DND-41 (cell line): ENCODE measurements around the gene VAMP2.

ENCODE experiments used
- ATAC-seq: fragments of 200-7000 bp; cut with Tn5 transposase; 3 replicates; pipeline ENCODE4 v1.9.1; 2021; ENCODE audit warnings: low read depth; ENCODE audit not compliant: insufficient read depth
- DNase-seq: peaks from one replicate; pipeline ENCODE4 v3.0.0-alpha.2; 2020
- H2AFZ ChIP-seq: 2 replicates; pipeline ENCODE4 v1.6.0; 2012; ENCODE audit warnings: low read depth, low read length
- H3K27ac ChIP-seq: 2 replicates; pipeline ENCODE4 v1.5.1; 2012; ENCODE audit warnings: low read length, inconsistent platforms
- H3K27me3 ChIP-seq: fragments of 200-600 bp; sonication (generic); 2 replicates; pipeline ENCODE4 v1.6.0; 2012; ENCODE audit warnings: low read length, mild to moderate bottlenecking, inconsistent platforms; ENCODE audit not compliant: insufficient read depth, poor library complexity
- H3K36me3 ChIP-seq: 2 replicates; pipeline ENCODE4 v1.5.1; 2012; ENCODE audit warnings: low read length, inconsistent platforms; ENCODE audit not compliant: insufficient read depth
- H3K4me1 ChIP-seq: 2 replicates; pipeline ENCODE4 v1.5.1; 2012; ENCODE audit warnings: mild to moderate bottlenecking, low read length; ENCODE audit not compliant: insufficient read depth
- H3K4me2 ChIP-seq: 2 replicates; pipeline ENCODE4 v1.6.0; 2012; ENCODE audit warnings: mild to moderate bottlenecking, moderate library complexity, low read length, inconsistent platforms; ENCODE audit not compliant: insufficient read depth
- H3K4me3 ChIP-seq, 2 experiments: fragments of 200-600 bp in 1 of 2; shearing (Covaris generic) in 1 of 2; 2 replicates each; pipeline ENCODE4 v1.5.1; 2012 to 2016; ENCODE audit warnings: inconsistent platforms in 2 of 2, low read length in 2 of 2, mild to moderate bottlenecking in 2 of 2, low read depth in 1 of 2, moderate library complexity in 1 of 2
- H3K79me2 ChIP-seq: 2 replicates; pipeline ENCODE4 v1.6.0; 2012; ENCODE audit warnings: low read length, inconsistent platforms; ENCODE audit not compliant: insufficient read depth
- H3K9ac ChIP-seq: 2 replicates; pipeline ENCODE4 v1.6.0; 2012; ENCODE audit warnings: low read depth, mild to moderate bottlenecking, inconsistent platforms, low read length, moderate library complexity
- H3K9me3 ChIP-seq: 2 replicates; pipeline ENCODE4 v1.5.1; 2012; ENCODE audit warnings: low read length, moderate library complexity, mild to moderate bottlenecking, inconsistent platforms; ENCODE audit not compliant: insufficient read depth, severe bottlenecking
- H4K20me1 ChIP-seq: 2 replicates; pipeline ENCODE4 v1.6.0; 2012; ENCODE audit warnings: low read length; ENCODE audit not compliant: insufficient read depth
- CTCF ChIP-seq: IDR thresholded peaks from 2 replicates; pipeline ENCODE4 v1.5.1; 2012; ENCODE audit warnings: borderline replicate concordance, low read length, moderate library complexity, mild to moderate bottlenecking; ENCODE audit not compliant: poor library complexity, severe bottlenecking; ENCODE audit errors: extremely low read depth
- EZH2 ChIP-seq: IDR thresholded peaks from 3 replicates; pipeline ENCODE4 v1.6.1; 2012; ENCODE audit warnings: borderline replicate concordance, low read depth, mild to moderate bottlenecking, moderate library complexity, low read length, inconsistent platforms; ENCODE audit not compliant: severe bottlenecking

VAMP2 gene

GRCh38 chr17:8146381-8147140 lies 16.2 kb downstream of the VAMP2 start:
- Histone ChIP-seq H3K79me2 (peaks cover 13% of the 10 kb centered on the region), H3K36me3 (peaks cover 84% of the 10 kb centered on the region), H3K27ac (no peak overlapping the region), H3K27me3 (no peaks in the 10 kb centered on the region), H4K20me1 (peaks cover 22% of the 10 kb centered on the region), H3K4me2 (no peak overlapping the region), H3K4me1 (peaks cover 15% of the 10 kb centered on the region), H3K4me3 (no peak overlapping the region), H3K9me3 (no peaks in the 10 kb centered on the region), H3K9ac (no peak overlapping the region), H2AFZ (no peak overlapping the region)
- no peak for TF ChIP-seq EZH2
- TF ChIP-seq CTCF: no peak
- ATAC-seq (no peak), DNase-seq (no peak)

GRCh38 chr17:8145811-8146210 lies 16.9 kb downstream of the VAMP2 start:
- Histone ChIP-seq H3K27me3 (no peaks in the 10 kb centered on the region), H3K9ac (no peak overlapping the region), H2AFZ (no peak overlapping the region), H3K36me3 (peaks cover 91% of the 10 kb centered on the region), H3K4me3 (no peak overlapping the region), H3K79me2 (peaks cover 9% of the 10 kb centered on the region), H3K4me2 (no peak overlapping the region), H3K27ac (no peak overlapping the region), H3K9me3 (no peaks in the 10 kb centered on the region), H4K20me1 (peaks cover 19% of the 10 kb centered on the region), H3K4me1 (peaks cover 8% of the 10 kb centered on the region)
- ATAC-seq: no peak
- DNase-seq: no peak
- TF ChIP-seq CTCF: no peak
- TF ChIP-seq EZH2: no peak

- Histone ChIP-seq H3K79me2 (no peaks in the 10 kb centered on the region), H3K9ac (no peak overlapping the region), H3K4me3 (no peak overlapping the region), H3K27me3 (no peaks in the 10 kb centered on the region), H4K20me1 (peaks cover 7% of the 10 kb centered on the region), H3K36me3 (peaks cover 89% of the 10 kb centered on the region), H3K27ac (no peak overlapping the region), H3K9me3 (no peaks in the 10 kb centered on the region), H3K4me1 (peaks cover 8% of the 10 kb centered on the region), H2AFZ (no peak overlapping the region), H3K4me2 (no peak overlapping the region)
- no peak for DNase-seq
- no peak for TF ChIP-seq CTCF
- no peak for TF ChIP-seq EZH2
- ATAC-seq: no peak
Measured at GRCh38 chr17:8144401-8145231, 18.1 kb downstream of the VAMP2 start.
